ENCODE results near the gene ETV3.
A peak's percentile ranks its signal among the peaks of the same experiment; 100 is the strongest.
"Not testable (repeated sequence)": the region's sequence is repeated elsewhere in the genome, so short reads cannot be mapped to it uniquely, and the experiment has no call there.

The ETV3 gene

GRCh38 chr1:157138220-157139051, at the start of gene ETV3:
Gene ETV3 (minus strand): TSS chr1:157138395. CDS start chr1:157136352, 2,043 bp downstream.
- DNase-seq: peak; percentile 58 to 79

- DNase-seq: no peak
These were observed 48.2 kb upstream of the ETV3 start for GRCh38 chr1:157186281-157186992.

- no peak for DNase-seq
These were observed 45.7 kb upstream of the ETV3 start for GRCh38 chr1:157183870-157184269.

GRCh38 chr1:157182371-157182770, 44.2 kb upstream of the ETV3 start:
- not testable (repeated sequence) for DNase-seq

GRCh38 chr1:157181790-157182189, 43.6 kb upstream of the ETV3 start:
- no peak for DNase-seq

- no peak for DNase-seq
These were observed 43.1 kb upstream of the ETV3 start for GRCh38 chr1:157181258-157181657.

GRCh38 chr1:157178490-157178889, 40.3 kb upstream of the ETV3 start:
- no peak for DNase-seq

GRCh38 chr1:157177733-157178394, 39.7 kb upstream of the ETV3 start:
- no peak for DNase-seq

- no peak for DNase-seq
These were observed 38.5 kb upstream of the ETV3 start for GRCh38 chr1:157176591-157177121.

GRCh38 chr1:157176016-157176415, 37.8 kb upstream of the ETV3 start:
- no peak for DNase-seq

- DNase-seq: no peak
These were observed 35.8 kb upstream of the ETV3 start for GRCh38 chr1:157173900-157174410.

- DNase-seq: not testable (repeated sequence)
These were observed 35.0 kb upstream of the ETV3 start for GRCh38 chr1:157173241-157173640.

- not testable (repeated sequence) for DNase-seq
These were observed 34.4 kb upstream of the ETV3 start for GRCh38 chr1:157172591-157172990.

GRCh38 chr1:157171903-157172503, 33.8 kb upstream of the ETV3 start:
- DNase-seq: peak in 1 of 2 experiments; percentile 2

- DNase-seq: no peak
These were observed 32.7 kb upstream of the ETV3 start for GRCh38 chr1:157170677-157171515.

- DNase-seq: no peak
These were observed 29.8 kb upstream of the ETV3 start for GRCh38 chr1:157168015-157168414.

- no peak for DNase-seq
These were observed 29.2 kb upstream of the ETV3 start for GRCh38 chr1:157167437-157167836.

- DNase-seq: no peak
These were observed 28.4 kb upstream of the ETV3 start for GRCh38 chr1:157166590-157166989.

GRCh38 chr1:157163273-157164127, 25.3 kb upstream of the ETV3 start:
- DNase-seq: peak in 1 of 2 experiments; percentile 8

- no peak for DNase-seq
These were observed 24.1 kb upstream of the ETV3 start for GRCh38 chr1:157162345-157162744.

- no peak for DNase-seq
These were observed 23.7 kb upstream of the ETV3 start for GRCh38 chr1:157161901-157162300.

Data from SW 1271 (cell line).